ENCODE measurements around the gene VPS37C.

Gene VPS37C

GRCh38 chr11:61090521-61090920 is 70.7 kb downstream of the VPS37C start:
- H3K4me3 ChIP-seq (ENCODE audit: severe bottlenecking) = no peak overlapping the region
- no peak overlapping the region for H3K27ac ChIP-seq (ENCODE audit: poor library complexity, severe bottlenecking)
- ATAC-seq (ENCODE audit: low read depth) (no peak), DNase-seq (ENCODE audit: low spot score) (no peak)
- no peaks in the 10 kb centered on the region for H3K9me3 ChIP-seq (ENCODE audit: severe bottlenecking)
- TF ChIP-seq CTCF (IDR thresholded peaks at IDR 0.05; ENCODE audit: poor library complexity, severe bottlenecking) = no peak
- H3K4me1 ChIP-seq (ENCODE audit: insufficient read depth, poor library complexity, severe bottlenecking) = peaks cover 7% of the 10 kb centered on the region
- H3K36me3 ChIP-seq (ENCODE audit: low read depth) = no peaks in the 10 kb centered on the region
- no peaks in the 10 kb centered on the region for H3K27me3 ChIP-seq (ENCODE audit: insufficient read depth, poor library complexity, severe bottlenecking)

GRCh38 chr11:61089806-61090491 is 71.3 kb downstream of the VPS37C start:
- no peak overlapping the region for H3K27ac ChIP-seq (ENCODE audit: poor library complexity, severe bottlenecking)
- H3K4me3 ChIP-seq (ENCODE audit: severe bottlenecking) = no peak overlapping the region
- no peaks in the 10 kb centered on the region for H3K36me3 ChIP-seq (ENCODE audit: low read depth)
- no peaks in the 10 kb centered on the region for H3K27me3 ChIP-seq (ENCODE audit: insufficient read depth, poor library complexity, severe bottlenecking)
- ATAC-seq (ENCODE audit: low read depth) = no peak
- DNase-seq (ENCODE audit: low spot score) = no peak
- no peak for TF ChIP-seq CTCF (IDR thresholded peaks at IDR 0.05; ENCODE audit: poor library complexity, severe bottlenecking)
- H3K9me3 ChIP-seq (ENCODE audit: severe bottlenecking) = no peaks in the 10 kb centered on the region
- H3K4me1 ChIP-seq (ENCODE audit: insufficient read depth, poor library complexity, severe bottlenecking) = peaks cover 7% of the 10 kb centered on the region

GRCh38 chr11:61087426-61088119 is 73.7 kb downstream of the VPS37C start:
- Histone ChIP-seq H3K4me3 (ENCODE audit: severe bottlenecking) (no peak overlapping the region), H3K36me3 (ENCODE audit: low read depth) (no peaks in the 10 kb centered on the region), H3K4me1 (ENCODE audit: insufficient read depth, poor library complexity, severe bottlenecking) (peaks cover 7% of the 10 kb centered on the region), H3K27me3 (ENCODE audit: insufficient read depth, poor library complexity, severe bottlenecking) (no peaks in the 10 kb centered on the region), H3K27ac (ENCODE audit: poor library complexity, severe bottlenecking) (no peak overlapping the region), H3K9me3 (ENCODE audit: severe bottlenecking) (no peaks in the 10 kb centered on the region)
- ATAC-seq (ENCODE audit: low read depth) (no peak), DNase-seq (ENCODE audit: low spot score) (no peak)
- TF ChIP-seq CTCF (IDR thresholded peaks at IDR 0.05; ENCODE audit: poor library complexity, severe bottlenecking) = no peak

DNA sequence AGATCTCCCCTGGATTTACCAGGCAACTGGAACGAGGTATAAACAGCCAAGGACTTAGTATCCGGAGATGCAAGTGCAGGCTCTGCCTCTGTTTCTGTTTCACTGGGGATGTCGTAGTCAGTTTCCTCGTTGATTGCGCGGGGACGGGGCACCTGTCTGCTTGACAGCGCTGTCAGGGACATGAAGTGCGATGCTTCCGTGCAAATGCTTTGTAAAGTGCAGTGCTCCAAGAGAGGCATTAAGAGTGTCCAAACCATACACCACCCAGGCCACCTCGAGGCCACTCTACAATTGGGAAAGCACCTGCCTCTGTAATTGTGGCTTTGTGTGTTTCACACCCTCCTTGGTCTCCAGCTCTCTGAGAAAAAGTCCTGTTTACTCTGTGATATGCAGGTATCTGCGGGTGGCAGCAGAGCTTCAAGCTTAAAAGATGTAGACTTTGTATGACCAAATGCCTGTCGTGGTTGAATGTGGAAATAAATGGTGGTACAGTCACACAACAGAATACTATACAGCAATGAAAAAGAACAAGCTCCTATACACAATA is 77.6 kb downstream of the VPS37C start:
- DNase-seq (ENCODE audit: low spot score) = no peak
- Histone ChIP-seq H3K27ac (ENCODE audit: poor library complexity, severe bottlenecking) (no peak overlapping the region), H3K27me3 (ENCODE audit: insufficient read depth, poor library complexity, severe bottlenecking) (no peaks in the 10 kb centered on the region), H3K9me3 (ENCODE audit: severe bottlenecking) (no peaks in the 10 kb centered on the region), H3K36me3 (ENCODE audit: low read depth) (no peaks in the 10 kb centered on the region), H3K4me1 (ENCODE audit: insufficient read depth, poor library complexity, severe bottlenecking) (no peaks in the 10 kb centered on the region), H3K4me3 (ENCODE audit: severe bottlenecking) (no peak overlapping the region)
- no peak for TF ChIP-seq CTCF (IDR thresholded peaks at IDR 0.05; ENCODE audit: poor library complexity, severe bottlenecking)
- no peak for ATAC-seq (ENCODE audit: low read depth)

Data from RWPE2 (cell line).